Left renal pelvis (tissue), 4 donors: ENCODE measurements around the gene DDRGK1. TPM values are rescaled to one million over a fixed set of nuclear protein-coding genes. Genes with fewer than 3 reads are reported as not detected.
"Not testable (repeated sequence)": the region's sequence is repeated elsewhere in the genome, so short reads cannot be mapped to it uniquely, and the experiment has no call there.

Source experiments
- DNase-seq, 4 donors: peaks; one replicate each; pipeline ENCODE4 v3.0.0-alpha.2; 2013; ENCODE audit warnings: low read depth in 4 of 4, low spot score in 3 of 4
- polyA plus RNA-seq, 4 donors: library from polyadenylated mRNA; unstranded; fragments of 120-200 nt; gene quantifications; one replicate each; pipeline ENCODE4 v1.2.1, GENCODE V29; 2013; ENCODE audit not compliant: insufficient read length in 4 of 4

Gene DDRGK1
- polyA plus RNA-seq, 4 donors, result 34.3 to 59.7 (median 48.1) TPM

- no peak for DNase-seq
Observed at GRCh38 chr20:3221398-3222226, 17.1 kb upstream of the DDRGK1 start.

GRCh38 chr20:3218307-3218988, 14.0 kb upstream of the DDRGK1 start:
- DNase-seq, result no peak

- not testable (repeated sequence) for DNase-seq
Observed at GRCh38 chr20:3215359-3215917, 11.0 kb upstream of the DDRGK1 start.

- no peak for DNase-seq
Observed at GRCh38 chr20:3213226-3213625, 8.7 kb upstream of the DDRGK1 start.

- DNase-seq, result no peak
Observed at GRCh38 chr20:3210346-3210745, 5.9 kb upstream of the DDRGK1 start.

GRCh38 chr20:3209946-3210317, 5.5 kb upstream of the DDRGK1 start:
- no peak for DNase-seq

GRCh38 chr20:3209257-3209945, 4.9 kb upstream of the DDRGK1 start, which contains the start of gene ITPA:
TSS of gene ITPA (plus strand) at chr20:3209498. CDS start at chr20:3209552, 54 bp downstream.
- DNase-seq, result no peak

GRCh38 chr20:3208786-3209256, 4.3 kb upstream of the DDRGK1 start:
- DNase-seq, result no peak

- DNase-seq, result no peak
Observed at GRCh38 chr20:3203315-3204123, 963 bp downstream of the DDRGK1 start.

- DNase-seq, result no peak
Observed at GRCh38 chr20:3202965-3203314, 1.5 kb downstream of the DDRGK1 start.

- no peak for DNase-seq
Observed at GRCh38 chr20:3199976-3200755, 4.3 kb downstream of the DDRGK1 start.

- no peak for DNase-seq
Observed at GRCh38 chr20:3199206-3199605, 5.3 kb downstream of the DDRGK1 start.

GRCh38 chr20:3195590-3196237, 8.8 kb downstream of the DDRGK1 start:
- no peak for DNase-seq

- DNase-seq, result no peak
Observed at GRCh38 chr20:3194617-3195280, 9.7 kb downstream of the DDRGK1 start.

- no peak for DNase-seq
Observed at GRCh38 chr20:3193806-3194616, 10.5 kb downstream of the DDRGK1 start.

- no peak for DNase-seq
Observed at GRCh38 chr20:3192226-3193015, 12.1 kb downstream of the DDRGK1 start.

GRCh38 chr20:3190681-3191111, 13.8 kb downstream of the DDRGK1 start:
- no peak for DNase-seq
